GM19043 (cell line): Measurements from ENCODE around the gene PMFBP1.

Source experiments
- ATAC-seq: cut with Tn5 transposase; IDR thresholded peaks from one replicate; pipeline ENCODE4 v1.9.1; 2021; ENCODE audit warnings: low read depth; ENCODE audit not compliant: unreplicated experiment

Gene PMFBP1

GRCh38 chr16:72073560-72074230 lies 98.3 kb downstream of the PMFBP1 start:
- no peak for ATAC-seq

- ATAC-seq = no peak
Measured at GRCh38 chr16:72072514-72073342, 99.2 kb downstream of the PMFBP1 start.
